Activated naive CD4-positive, alpha-beta T cell (primary cell): Measurements from ENCODE around the gene C14orf180.

Experiments used
- DNase-seq, 4 experiments: peaks; one replicate each; lab custom pipeline; 2025; lab: John Stamatoyannopoulos, UW

Gene C14orf180

GRCh38 chr14:104561632-104562495 is 17.7 kb upstream of the C14orf180 start:
- no peak for DNase-seq

- DNase-seq = no peak
These were observed 17.0 kb upstream of the C14orf180 start for GRCh38 chr14:104562606-104563005.

- no peak for DNase-seq
These were observed 16.3 kb upstream of the C14orf180 start for GRCh38 chr14:104563191-104563741.

GRCh38 chr14:104563742-104564615 is 15.6 kb upstream of the C14orf180 start:
- peak; percentile 27 to 71 (median 45) for DNase-seq

DNA sequence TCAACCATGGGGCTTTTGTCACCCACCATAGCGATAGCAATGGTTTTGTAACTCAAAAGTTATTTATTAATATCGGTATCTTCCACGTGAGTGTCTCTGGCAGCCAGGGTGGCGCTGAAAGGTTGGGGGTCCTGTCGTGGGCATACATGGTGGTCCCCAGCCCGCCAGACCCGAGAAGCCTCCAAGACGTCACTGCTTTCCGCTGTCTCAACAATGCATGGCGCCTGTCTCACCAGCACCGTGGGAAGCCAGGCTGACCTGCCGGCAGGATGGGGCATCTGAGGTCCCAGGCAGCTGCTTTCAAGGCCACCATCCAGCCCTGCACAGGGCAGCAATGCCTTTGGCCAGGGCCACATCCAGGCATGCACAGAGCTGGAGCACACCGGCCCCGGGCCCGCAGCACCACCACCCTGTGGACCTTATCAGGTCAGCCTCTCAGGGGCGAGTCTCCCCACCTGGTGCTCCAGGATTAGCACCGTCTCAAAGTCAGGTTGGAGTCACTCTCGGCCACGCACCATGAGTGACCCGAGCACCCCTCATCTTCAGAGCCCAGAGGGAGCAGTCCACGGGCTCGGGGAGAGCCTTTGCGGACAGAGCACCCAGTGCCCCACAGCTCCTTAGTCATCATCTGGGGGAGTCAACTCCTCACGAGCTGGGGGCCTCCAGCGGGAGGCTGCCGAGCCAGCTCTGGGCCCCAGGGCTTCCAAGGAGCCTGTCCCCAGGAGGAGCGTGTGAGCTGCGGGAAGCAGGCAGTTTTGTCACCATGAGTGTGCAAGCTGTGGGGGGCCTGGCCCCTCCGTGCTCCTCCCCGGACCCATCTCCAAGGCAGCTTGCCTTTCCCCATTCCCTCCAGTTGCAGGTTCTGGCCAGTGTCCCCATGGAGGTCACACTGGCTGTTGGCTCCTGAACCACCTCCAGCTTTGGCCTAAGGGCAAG is 14.6 kb upstream of the C14orf180 start:
- DNase-seq = no peak

- no peak for DNase-seq
These were observed 12.2 kb upstream of the C14orf180 start for GRCh38 chr14:104567141-104567956.

- DNase-seq = no peak
These were observed 11.7 kb upstream of the C14orf180 start for GRCh38 chr14:104567957-104568225.

- DNase-seq = no peak
These were observed 10.9 kb upstream of the C14orf180 start for GRCh38 chr14:104568620-104569019.

- no peak for DNase-seq
These were observed 10.1 kb upstream of the C14orf180 start for GRCh38 chr14:104569435-104569834.

DNA sequence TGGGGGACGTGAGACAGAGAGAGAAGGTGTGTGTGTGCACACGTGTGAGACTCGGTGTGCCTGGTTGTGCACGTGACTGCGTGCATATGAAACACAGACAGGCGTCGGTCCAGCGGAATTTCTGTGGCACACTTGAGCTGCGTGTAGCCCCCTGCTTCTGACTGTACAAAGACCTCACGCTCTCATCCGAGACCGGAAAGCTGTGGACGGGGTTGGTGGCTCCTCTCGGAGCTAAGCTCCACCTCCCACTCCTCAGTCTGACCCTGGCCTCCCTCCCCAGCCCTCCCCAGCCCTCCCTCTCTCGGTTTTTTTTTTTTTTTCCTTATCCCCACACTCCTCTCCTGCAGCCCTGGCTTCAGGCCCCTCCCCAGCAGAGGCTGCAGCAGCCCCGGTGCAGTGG is 8.3 kb upstream of the C14orf180 start:
- no peak for DNase-seq

GRCh38 chr14:104572024-104572626 is 7.4 kb upstream of the C14orf180 start:
- DNase-seq = no peak

DNA sequence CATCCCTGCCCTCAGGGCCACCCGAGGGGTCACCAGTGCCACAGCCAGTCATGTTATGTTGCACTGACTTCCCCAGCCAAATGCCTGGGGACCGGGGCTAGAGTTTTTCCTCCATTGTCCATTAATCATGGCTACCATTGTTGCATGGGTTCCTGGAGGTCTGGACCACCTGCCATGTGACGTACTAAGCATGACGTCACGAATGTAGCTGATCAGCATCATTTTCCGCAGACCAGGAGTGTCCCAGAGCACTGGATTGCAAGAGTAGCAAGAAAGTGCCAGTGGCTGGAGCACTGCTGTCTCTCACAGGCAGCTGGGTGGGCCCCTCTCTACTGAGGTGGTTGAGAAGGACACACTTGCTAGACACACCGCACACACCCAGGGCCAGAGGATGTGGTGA is 6.9 kb upstream of the C14orf180 start:
- no peak for DNase-seq

DNA sequence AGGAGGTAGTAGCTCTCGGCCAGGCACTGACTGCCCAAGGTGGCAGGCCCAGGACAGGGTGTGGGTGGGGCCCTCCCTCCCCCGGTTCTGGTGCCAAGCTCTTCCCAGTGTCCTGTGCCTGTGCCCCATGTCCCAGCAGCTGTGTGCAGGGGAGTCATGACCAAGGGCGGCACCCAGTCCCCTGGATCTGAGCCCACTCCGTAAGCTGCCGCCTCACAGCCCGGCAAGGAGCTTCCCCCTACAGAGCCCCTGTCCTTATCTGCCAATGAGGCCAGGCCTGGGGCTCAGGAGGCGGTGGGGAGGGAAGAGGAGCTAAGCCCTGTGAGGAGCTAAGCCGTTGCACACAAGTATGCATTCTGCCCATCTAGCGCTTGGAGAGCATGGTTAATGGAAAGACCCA is 5.6 kb upstream of the C14orf180 start:
- DNase-seq = no peak

DNA sequence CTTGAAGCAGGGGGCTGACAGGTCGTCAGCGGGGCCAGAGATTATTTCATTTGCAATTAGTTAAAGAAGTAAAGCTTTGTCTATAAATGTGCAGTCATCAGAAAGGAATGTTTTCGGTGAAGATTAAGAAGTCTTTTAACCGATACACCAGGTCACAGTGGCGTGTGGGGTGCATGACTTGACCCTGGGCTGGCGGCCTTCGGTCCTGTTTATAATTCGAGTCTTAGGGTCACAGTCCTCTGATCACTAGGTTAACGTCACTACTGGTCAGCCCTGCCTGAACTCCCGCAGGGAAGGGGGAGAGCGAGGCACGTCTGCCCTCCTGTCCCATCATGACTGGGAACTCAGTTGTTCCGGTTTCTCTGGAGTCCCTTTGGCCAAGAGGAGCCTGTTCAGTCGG is 5.0 kb upstream of the C14orf180 start:
- no peak for DNase-seq

GRCh38 chr14:104574978-104575583 is 4.5 kb upstream of the C14orf180 start:
- no peak for DNase-seq

DNA sequence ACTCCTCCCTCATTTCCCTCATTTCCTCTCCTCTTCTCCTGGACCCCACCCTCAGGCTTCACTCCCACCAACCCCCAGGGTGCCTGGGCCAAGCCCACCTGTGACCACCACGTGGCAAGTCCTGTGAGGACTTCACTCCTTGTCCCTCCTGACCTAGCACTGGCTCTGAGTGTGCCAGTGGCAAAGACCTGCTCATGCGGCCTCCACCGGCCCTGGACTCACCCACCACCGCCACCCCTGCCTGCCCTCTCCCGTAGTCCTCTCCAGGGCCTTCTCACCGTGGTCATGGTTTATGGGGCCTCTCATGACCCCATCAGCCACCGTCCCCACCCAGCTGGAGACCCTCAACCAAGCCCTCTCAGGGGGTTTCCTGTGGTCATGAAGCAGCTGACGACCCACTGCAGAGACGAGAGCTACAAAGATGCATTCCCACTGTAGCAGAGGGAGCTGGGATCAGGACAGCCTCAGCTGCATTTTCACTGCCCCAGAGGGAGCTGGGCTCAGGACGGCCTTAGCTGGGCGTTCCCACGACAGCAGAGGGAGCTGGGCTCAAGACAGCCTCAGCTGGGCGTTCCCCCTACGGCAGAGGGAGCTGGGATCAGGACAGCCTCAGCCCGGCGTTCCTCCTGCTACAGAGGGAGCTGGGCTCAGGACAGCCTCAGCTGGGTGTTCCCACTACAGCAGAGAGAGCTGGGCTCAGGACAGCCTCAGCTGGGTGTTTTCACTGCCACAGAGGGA is 3.2 kb upstream of the C14orf180 start:
- no peak for DNase-seq

GRCh38 chr14:104576970-104577332 is 2.6 kb upstream of the C14orf180 start:
- DNase-seq = no peak

DNA sequence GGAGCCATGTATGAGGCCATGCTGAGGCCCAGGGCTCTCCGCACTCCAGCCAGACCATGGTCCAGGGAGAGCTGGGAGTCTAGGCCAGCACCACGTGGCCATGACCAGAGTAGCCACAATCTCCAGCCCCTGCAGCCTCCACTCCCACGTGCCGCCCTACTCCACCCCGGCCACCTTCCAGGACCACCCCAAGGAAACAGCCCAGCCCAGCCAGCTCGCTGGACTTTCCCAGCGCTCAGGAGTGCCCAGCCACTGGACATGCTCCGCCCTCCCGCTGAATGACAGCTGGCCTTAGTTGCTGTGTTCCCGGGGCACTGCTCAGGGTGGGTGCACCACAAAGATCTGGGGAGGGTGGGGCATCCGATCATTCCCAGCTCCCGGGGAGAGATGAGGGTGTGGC is 2.1 kb upstream of the C14orf180 start:
- no peak for DNase-seq

DNA sequence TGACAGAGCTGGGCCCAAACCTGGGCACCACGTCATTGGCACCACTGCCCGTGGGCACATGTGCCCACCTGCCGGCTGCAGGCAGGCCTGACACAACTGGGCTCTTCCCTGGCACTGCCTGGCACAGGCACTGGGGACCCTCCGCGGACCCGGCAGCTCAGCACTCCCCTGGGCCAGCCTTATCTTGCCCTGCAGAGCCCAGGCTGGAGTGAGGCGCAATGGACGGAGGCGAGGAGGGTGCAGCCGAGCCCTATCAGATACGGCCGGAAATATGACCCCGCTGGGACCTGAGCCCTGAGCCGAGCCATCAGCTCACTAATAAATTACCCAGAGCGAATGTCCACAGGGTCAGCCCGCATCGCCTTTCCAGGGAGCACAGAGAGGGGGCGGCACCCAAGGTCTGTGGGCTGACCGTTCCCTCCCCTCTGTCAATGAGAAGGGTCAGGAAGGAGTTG is 1.7 kb upstream of the C14orf180 start:
- DNase-seq = no peak
